Measurements from ENCODE around the gene KPNA6.
"Not testable (repeated sequence)": the region's sequence is repeated elsewhere in the genome, so short reads cannot be mapped to it uniquely, and the experiment has no call there.

The KPNA6 gene

DNA sequence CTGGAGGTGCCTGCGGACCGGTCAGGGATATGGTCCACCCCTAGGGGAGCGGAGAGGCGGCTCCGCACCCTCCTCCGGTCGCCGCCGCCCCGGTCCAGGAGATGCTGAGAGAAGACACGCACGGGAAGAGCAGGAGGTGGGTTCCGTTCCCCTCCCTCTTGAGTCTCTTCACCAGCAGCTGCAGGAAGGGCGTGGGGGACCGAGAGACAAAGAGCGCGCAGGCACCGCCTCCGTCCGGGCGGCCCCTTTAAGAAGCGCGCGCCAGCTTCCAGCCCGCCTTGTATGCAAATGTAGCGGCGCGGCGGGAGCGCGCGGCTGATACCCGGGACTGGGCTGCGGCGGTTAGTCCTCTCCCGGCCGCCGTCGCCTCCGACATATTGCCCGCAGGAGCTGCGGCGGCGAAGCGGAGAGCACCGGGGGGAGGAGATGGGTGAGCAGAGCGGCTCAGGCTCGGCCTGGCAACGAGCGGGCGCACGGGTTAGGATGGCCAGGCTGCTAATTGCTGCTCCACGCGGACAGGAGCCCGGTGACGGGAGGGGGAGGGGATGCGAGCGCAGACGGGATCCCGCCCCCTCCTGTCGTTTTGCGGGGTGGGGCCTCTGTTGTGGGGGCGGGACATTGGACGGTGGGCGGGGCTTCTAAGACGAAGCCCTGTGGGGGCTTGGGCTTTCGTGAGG, 35.1 kb upstream of the KPNA6 start, which contains the start of gene TMEM39B:
Gene TMEM39B (plus strand): TSS at position 318 of the 677 bp plus-strand sequence. CDS start 109 bp downstream, at position 427.
- H3K4me1 ChIP-seq (ENCODE audit: control insufficient read depth in 5 of 5, insufficient read depth in 5 of 5, low read length in 5 of 5): peaks cover 3 to 33% (median 25%) of the 10 kb centered on the region in 5 donors
- H3K27ac ChIP-seq (ENCODE audit: low read depth, low read length): peak within 1 kb of the TSS; percentile 89
- peak within 1 kb of the TSS; percentile 82 to 97 (median 88) for H3K4me3 ChIP-seq (ENCODE audit: low read depth in 1 of 5, low read length in 5 of 5)
- peak within 1 kb of the TSS; percentile 38 to 80 (median 73) for H3K9ac ChIP-seq (ENCODE audit: low read length in 5 of 5)
- H3K9me3 ChIP-seq (ENCODE audit: control insufficient read depth in 5 of 5, low read length in 5 of 5): no peaks in the 10 kb centered on the region
- H3K27me3 ChIP-seq (ENCODE audit: control insufficient read depth in 5 of 5, insufficient read depth in 4 of 5, low read length in 5 of 5): no peaks in the 10 kb centered on the region
- peaks cover 0 to 27% (median 25%) of the 10 kb centered on the region in 5 donors for H3K36me3 ChIP-seq (ENCODE audit: control insufficient read depth in 5 of 5, insufficient read depth in 5 of 5, low read length in 5 of 5)

- Histone ChIP-seq H3K4me1 (ENCODE audit: control insufficient read depth in 5 of 5, insufficient read depth in 5 of 5, low read length in 5 of 5) (peaks cover 3 to 32% (median 23%) of the 10 kb centered on the region in 5 donors), H3K4me3 (ENCODE audit: low read depth in 1 of 5, low read length in 5 of 5) (peak overlapping the region; percentile 82 to 97 (median 88)), H3K36me3 (ENCODE audit: control insufficient read depth in 5 of 5, insufficient read depth in 5 of 5, low read length in 5 of 5) (peaks cover 0 to 34% (median 32%) of the 10 kb centered on the region in 5 donors), H3K9me3 (ENCODE audit: control insufficient read depth in 5 of 5, low read length in 5 of 5) (no peaks in the 10 kb centered on the region), H3K9ac (ENCODE audit: low read length in 5 of 5) (peak overlapping the region; percentile 38 to 80 (median 66)), H3K27ac (ENCODE audit: low read depth, low read length) (peak overlapping the region; percentile 89), H3K27me3 (ENCODE audit: control insufficient read depth in 5 of 5, insufficient read depth in 4 of 5, low read length in 5 of 5) (no peaks in the 10 kb centered on the region)
Observed at GRCh38 chr1:32073299-32074229, 34.3 kb upstream of the KPNA6 start.

- Histone ChIP-seq H3K27ac (ENCODE audit: low read depth, low read length) (no peak overlapping the region), H3K9me3 (ENCODE audit: control insufficient read depth in 5 of 5, low read length in 5 of 5) (no peaks in the 10 kb centered on the region), H3K36me3 (ENCODE audit: control insufficient read depth in 5 of 5, insufficient read depth in 5 of 5, low read length in 5 of 5) (peaks cover 0 to 38% (median 33%) of the 10 kb centered on the region in 5 donors), H3K9ac (ENCODE audit: low read length in 5 of 5) (no peak overlapping the region), H3K4me1 (ENCODE audit: control insufficient read depth in 5 of 5, insufficient read depth in 5 of 5, low read length in 5 of 5) (peaks cover 3 to 24% (median 19%) of the 10 kb centered on the region in 5 donors), H3K4me3 (ENCODE audit: low read depth in 1 of 5, low read length in 5 of 5) (no peak overlapping the region), H3K27me3 (ENCODE audit: control insufficient read depth in 5 of 5, insufficient read depth in 4 of 5, low read length in 5 of 5) (no peaks in the 10 kb centered on the region)
Observed at GRCh38 chr1:32074841-32075240, 33.0 kb upstream of the KPNA6 start.

DNA sequence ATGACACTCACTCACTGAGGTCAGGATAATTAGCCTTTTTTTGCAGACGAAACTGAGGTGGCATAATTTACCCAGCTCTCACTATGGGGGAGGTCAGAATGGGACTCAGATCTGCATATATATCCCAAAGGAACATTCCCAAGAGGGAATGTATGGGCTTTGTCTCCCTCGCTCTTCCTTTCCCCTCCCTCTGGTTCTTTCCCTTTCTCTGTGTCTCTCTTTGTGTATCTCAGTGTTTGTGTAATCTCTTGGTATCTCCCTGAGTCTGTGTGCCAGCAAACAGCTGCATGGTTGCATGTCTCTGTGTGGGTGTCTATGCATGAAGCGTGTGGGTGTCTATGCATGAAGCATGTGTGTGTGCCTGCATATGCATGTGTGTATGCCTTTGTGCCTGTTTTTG, 30.4 kb upstream of the KPNA6 start:
- Histone ChIP-seq H3K4me3 (ENCODE audit: low read depth in 1 of 5, low read length in 5 of 5) (no peak overlapping the region), H3K27ac (ENCODE audit: low read depth, low read length) (no peak overlapping the region), H3K4me1 (ENCODE audit: control insufficient read depth in 5 of 5, insufficient read depth in 5 of 5, low read length in 5 of 5) (peaks cover 2 to 14% (median 11%) of the 10 kb centered on the region in 5 donors), H3K9ac (ENCODE audit: low read length in 5 of 5) (no peak overlapping the region), H3K36me3 (ENCODE audit: control insufficient read depth in 5 of 5, insufficient read depth in 5 of 5, low read length in 5 of 5) (peaks cover 4 to 45% (median 37%) of the 10 kb centered on the region in 5 donors), H3K9me3 (ENCODE audit: control insufficient read depth in 5 of 5, low read length in 5 of 5) (no peaks in the 10 kb centered on the region), H3K27me3 (ENCODE audit: control insufficient read depth in 5 of 5, insufficient read depth in 4 of 5, low read length in 5 of 5) (no peaks in the 10 kb centered on the region)

DNA sequence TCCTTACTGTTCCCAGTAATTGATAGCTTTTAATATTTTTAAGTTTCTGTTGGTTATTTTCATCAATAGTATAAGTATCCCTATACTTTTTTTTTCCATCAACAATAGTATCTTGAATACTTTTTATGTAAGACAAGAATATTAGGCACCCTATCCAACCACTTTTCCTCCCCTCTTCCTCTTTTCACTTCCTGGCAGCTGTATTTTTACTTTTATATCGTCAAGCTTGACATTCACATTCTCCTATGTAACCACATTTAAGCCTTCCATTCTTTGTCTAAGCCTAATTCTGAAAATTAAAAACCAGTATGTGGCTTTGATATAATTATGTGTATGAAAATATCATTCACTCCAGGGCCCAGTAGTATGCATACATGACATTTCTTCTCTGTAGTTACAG, 25.8 kb upstream of the KPNA6 start:
- Histone ChIP-seq H3K4me1 (ENCODE audit: control insufficient read depth in 5 of 5, insufficient read depth in 5 of 5, low read length in 5 of 5) (peaks cover 0 to 3% (median 0%) of the 10 kb centered on the region in 5 donors), H3K4me3 (ENCODE audit: low read depth in 1 of 5, low read length in 5 of 5) (no peak overlapping the region), H3K27me3 (ENCODE audit: control insufficient read depth in 5 of 5, insufficient read depth in 4 of 5, low read length in 5 of 5) (no peaks in the 10 kb centered on the region), H3K9ac (ENCODE audit: low read length in 5 of 5) (no peak overlapping the region), H3K36me3 (ENCODE audit: control insufficient read depth in 5 of 5, insufficient read depth in 5 of 5, low read length in 5 of 5) (peaks cover 4 to 44% (median 30%) of the 10 kb centered on the region in 5 donors), H3K27ac (ENCODE audit: low read depth, low read length) (no peak overlapping the region), H3K9me3 (ENCODE audit: control insufficient read depth in 5 of 5, low read length in 5 of 5) (no peaks in the 10 kb centered on the region)

DNA sequence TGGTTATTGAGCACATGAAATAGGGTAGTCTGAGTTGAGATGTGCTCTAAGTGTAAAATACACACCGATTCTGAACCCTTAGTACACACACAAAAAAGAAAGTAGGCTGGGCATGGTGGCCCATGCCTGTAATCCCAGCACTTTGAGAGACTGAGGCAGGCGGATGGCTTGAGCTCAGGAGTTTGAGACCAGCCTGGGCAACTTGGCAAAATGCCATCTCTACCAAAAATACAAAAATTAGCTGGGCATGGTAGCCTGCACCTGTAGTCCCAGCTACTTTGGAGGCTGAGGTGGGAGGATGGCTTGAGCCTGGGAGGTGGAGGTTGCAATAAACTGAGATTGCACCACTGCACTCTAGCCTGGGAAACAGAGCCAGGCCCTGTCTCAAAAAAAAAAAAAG, 21.5 kb upstream of the KPNA6 start:
- not testable (repeated sequence) for H3K9ac ChIP-seq (ENCODE audit: low read length in 5 of 5); H3K4me3 ChIP-seq (ENCODE audit: low read depth in 1 of 5, low read length in 5 of 5); H3K27ac ChIP-seq (ENCODE audit: low read depth, low read length); H3K4me1 ChIP-seq (ENCODE audit: control insufficient read depth in 5 of 5, insufficient read depth in 5 of 5, low read length in 5 of 5); H3K27me3 ChIP-seq (ENCODE audit: control insufficient read depth in 5 of 5, insufficient read depth in 4 of 5, low read length in 5 of 5); H3K9me3 ChIP-seq (ENCODE audit: control insufficient read depth in 5 of 5, low read length in 5 of 5)
- H3K36me3 ChIP-seq (ENCODE audit: control insufficient read depth in 5 of 5, insufficient read depth in 5 of 5, low read length in 5 of 5): peaks cover 4 to 48% (median 22%) of the 10 kb centered on the region in 5 donors

DNA sequence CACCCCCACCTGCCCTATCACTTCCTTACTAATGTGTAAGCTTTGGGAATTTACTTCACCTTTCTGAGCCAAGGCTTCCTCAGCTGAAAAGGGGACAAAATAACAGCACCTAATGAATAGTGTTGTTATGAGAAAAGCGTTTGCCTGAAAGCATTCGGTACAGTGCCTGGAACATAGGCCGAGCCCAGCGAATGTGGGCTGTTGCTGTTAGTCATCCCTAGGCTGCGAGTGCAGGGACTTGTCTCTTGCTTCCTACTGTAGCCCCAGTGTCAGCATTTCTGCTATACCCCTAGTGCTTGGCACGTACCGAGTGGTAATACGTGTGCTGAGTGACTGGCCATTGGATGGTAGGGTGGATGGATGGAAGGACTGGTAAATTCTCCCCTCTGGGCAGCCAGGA, 16.7 kb upstream of the KPNA6 start:
- H3K27ac ChIP-seq (ENCODE audit: low read depth, low read length): no peak overlapping the region
- H3K9me3 ChIP-seq (ENCODE audit: control insufficient read depth in 5 of 5, low read length in 5 of 5): no peaks in the 10 kb centered on the region
- H3K36me3 ChIP-seq (ENCODE audit: control insufficient read depth in 5 of 5, insufficient read depth in 5 of 5, low read length in 5 of 5): peaks cover 2 to 74% (median 44%) of the 10 kb centered on the region in 5 donors
- H3K4me3 ChIP-seq (ENCODE audit: low read depth in 1 of 5, low read length in 5 of 5): no peak overlapping the region
- H3K27me3 ChIP-seq (ENCODE audit: control insufficient read depth in 5 of 5, insufficient read depth in 4 of 5, low read length in 5 of 5): no peaks in the 10 kb centered on the region
- no peaks in the 10 kb centered on the region for H3K4me1 ChIP-seq (ENCODE audit: control insufficient read depth in 5 of 5, insufficient read depth in 5 of 5, low read length in 5 of 5)
- H3K9ac ChIP-seq (ENCODE audit: low read length in 5 of 5): no peak overlapping the region

DNA sequence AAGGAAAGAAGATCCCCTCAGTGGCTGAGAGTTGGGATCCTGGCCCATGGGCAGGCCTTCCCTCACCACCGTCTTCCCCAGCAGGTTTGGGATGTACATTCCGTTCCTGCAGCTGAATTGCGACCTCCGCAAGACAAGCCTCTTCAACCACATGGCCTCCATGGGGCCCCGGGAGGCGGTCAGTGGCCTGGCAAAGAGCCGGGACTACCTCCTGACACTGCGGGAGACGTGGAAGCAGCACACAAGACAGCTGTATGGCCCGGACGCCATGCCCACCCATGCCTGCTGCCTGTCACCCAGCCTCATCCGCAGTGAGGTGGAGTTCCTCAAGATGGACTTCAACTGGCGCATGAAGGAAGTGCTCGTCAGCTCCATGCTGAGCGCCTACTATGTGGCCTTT, 16.3 kb upstream of the KPNA6 start:
- H3K4me3 ChIP-seq (ENCODE audit: low read depth in 1 of 5, low read length in 5 of 5): no peak overlapping the region
- peaks cover 2 to 73% (median 43%) of the 10 kb centered on the region in 5 donors for H3K36me3 ChIP-seq (ENCODE audit: control insufficient read depth in 5 of 5, insufficient read depth in 5 of 5, low read length in 5 of 5)
- H3K27me3 ChIP-seq (ENCODE audit: control insufficient read depth in 5 of 5, insufficient read depth in 4 of 5, low read length in 5 of 5): no peaks in the 10 kb centered on the region
- no peaks in the 10 kb centered on the region for H3K9me3 ChIP-seq (ENCODE audit: control insufficient read depth in 5 of 5, low read length in 5 of 5)
- no peak overlapping the region for H3K27ac ChIP-seq (ENCODE audit: low read depth, low read length)
- H3K4me1 ChIP-seq (ENCODE audit: control insufficient read depth in 5 of 5, insufficient read depth in 5 of 5, low read length in 5 of 5): no peaks in the 10 kb centered on the region
- H3K9ac ChIP-seq (ENCODE audit: low read length in 5 of 5): no peak overlapping the region

DNA sequence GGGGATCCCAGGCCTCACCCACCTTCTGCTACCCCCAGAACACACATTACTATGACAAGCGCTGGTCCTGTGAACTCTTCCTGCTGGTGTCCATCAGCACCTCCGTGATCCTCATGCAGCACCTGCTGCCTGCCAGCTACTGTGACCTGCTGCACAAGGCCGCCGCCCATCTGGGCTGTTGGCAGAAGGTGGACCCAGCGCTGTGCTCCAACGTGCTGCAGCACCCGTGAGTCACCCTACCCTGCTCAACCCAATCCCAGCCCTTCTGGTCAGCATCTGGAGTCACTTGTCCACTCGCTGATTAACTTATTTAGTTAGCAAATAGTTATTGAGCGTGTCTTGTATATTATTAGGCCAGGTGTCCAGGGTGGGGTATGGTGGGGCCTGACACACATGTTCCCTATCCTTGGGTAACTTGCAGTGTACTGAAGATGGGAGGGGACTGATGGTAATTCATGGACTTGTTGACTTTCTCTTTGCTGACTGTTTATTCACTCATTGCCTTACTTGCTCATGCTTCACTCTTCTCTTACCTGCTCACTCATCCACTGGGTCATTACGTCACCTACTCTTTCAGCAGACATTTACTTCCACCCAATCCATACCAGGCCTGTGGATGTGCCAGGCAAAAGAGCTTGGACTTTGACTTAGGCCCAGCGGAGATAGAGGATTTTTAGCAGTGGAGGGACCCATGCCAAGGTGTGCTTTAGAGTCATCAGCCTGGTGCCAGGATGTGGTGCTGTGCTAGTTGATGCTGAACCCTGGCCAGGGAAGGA, 12.9 kb upstream of the KPNA6 start:
- Histone ChIP-seq H3K9ac (ENCODE audit: low read length in 5 of 5) (no peak overlapping the region), H3K27ac (ENCODE audit: low read depth, low read length) (no peak overlapping the region), H3K9me3 (ENCODE audit: control insufficient read depth in 5 of 5, low read length in 5 of 5) (no peaks in the 10 kb centered on the region), H3K27me3 (ENCODE audit: control insufficient read depth in 5 of 5, insufficient read depth in 4 of 5, low read length in 5 of 5) (no peaks in the 10 kb centered on the region), H3K4me3 (ENCODE audit: low read depth in 1 of 5, low read length in 5 of 5) (no peak overlapping the region), H3K4me1 (ENCODE audit: control insufficient read depth in 5 of 5, insufficient read depth in 5 of 5, low read length in 5 of 5) (no peaks in the 10 kb centered on the region), H3K36me3 (ENCODE audit: control insufficient read depth in 5 of 5, insufficient read depth in 5 of 5, low read length in 5 of 5) (peaks cover 2 to 79% (median 50%) of the 10 kb centered on the region in 5 donors)
